IPS DF 6.9 (cell line): ENCODE data around the gene YEATS2.

ENCODE experiments used
- DNase-seq: peaks from one replicate; pipeline ENCODE4 v3.0.0-alpha.2; 2013; ENCODE audit warnings: low read depth, low spot score
- H3K27ac ChIP-seq: one replicate; pipeline ENCODE4 v1.5.1; 2013; ENCODE audit warnings: low read length, control low read depth
- H3K27me3 ChIP-seq: 2 replicates; pipeline ENCODE4 v1.6.1; 2013; ENCODE audit warnings: mild to moderate bottlenecking, low read length; ENCODE audit not compliant: control insufficient read depth, insufficient read depth
- H3K36me3 ChIP-seq: 2 replicates; pipeline ENCODE4 v1.6.1; 2013; ENCODE audit warnings: low read length; ENCODE audit not compliant: control insufficient read depth, insufficient read depth
- H3K4me1 ChIP-seq: 2 replicates; pipeline ENCODE4 v1.6.1; 2013; ENCODE audit warnings: low read length; ENCODE audit not compliant: control insufficient read depth, insufficient read depth
- H3K4me3 ChIP-seq: 2 replicates; pipeline ENCODE4 v1.5.1; 2013; ENCODE audit warnings: mild to moderate bottlenecking, low read length
- H3K9me3 ChIP-seq: 2 replicates; pipeline ENCODE4 v1.6.1; 2013; ENCODE audit warnings: low read length, inconsistent platforms; ENCODE audit not compliant: control insufficient read depth, insufficient read depth
- WGBS: extraction: QIAGEN DNeasy Blood & Tissue Kit; methylation state at CpG from one replicate; pipeline ENCODE4 v1.1.7; 2013; ENCODE audit warnings: mixed read lengths, missing lambda C conversion rate; ENCODE audit not compliant: insufficient read length, insufficient coverage; 5-methylcytosine and 5-hydroxymethylcytosine counted together

Gene YEATS2

DNA sequence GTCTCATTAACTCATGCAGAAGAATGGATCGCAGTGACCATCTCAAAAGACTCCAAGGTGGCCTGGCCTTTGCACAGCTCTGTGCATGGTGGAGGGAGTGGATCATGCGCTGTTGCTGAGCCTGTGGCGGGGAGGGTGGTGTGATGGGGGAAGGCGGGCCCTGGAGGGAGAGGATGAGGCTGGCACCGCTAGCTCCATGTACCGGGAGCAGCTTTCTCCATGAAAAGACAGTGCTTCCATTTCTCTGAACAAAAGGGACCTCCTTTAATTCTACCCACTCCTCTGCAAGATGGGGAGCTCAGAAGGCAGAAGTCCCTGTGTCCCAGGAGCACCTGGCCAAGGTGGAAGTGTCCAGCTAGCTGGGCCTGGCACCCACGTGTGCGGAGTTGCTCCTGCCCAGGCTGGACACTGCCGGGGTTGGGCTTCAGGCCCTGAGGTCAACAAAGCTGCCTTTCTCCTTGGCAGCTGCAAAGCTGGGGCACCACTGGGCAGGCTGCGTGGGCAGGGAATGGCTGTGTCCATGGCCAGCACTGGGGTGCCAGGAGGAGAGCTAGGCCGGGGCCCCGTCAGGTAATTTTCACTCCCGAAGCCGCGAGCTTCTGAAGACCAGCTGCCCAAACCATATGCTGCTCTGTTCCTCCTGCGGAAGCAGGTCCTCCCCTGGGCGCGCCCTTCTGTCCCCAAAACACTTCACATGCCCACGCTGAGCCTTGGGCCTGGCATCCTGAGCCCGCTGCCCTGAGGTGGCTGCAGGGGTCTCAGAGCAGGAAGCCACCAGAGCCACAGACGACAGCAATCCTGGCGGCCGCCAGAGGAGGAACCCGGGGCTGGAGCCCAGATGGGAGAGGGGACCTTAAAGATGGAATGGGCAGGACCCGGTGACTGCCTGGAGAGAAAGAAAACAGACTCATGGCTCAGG lies 121.4 kb downstream of the YEATS2 start:
- no peak for DNase-seq
- H3K27me3 ChIP-seq = no peaks in the 10 kb centered on the region
- no CpG with 5 or more reads among the region's 25 CpGs for WGBS

DNA sequence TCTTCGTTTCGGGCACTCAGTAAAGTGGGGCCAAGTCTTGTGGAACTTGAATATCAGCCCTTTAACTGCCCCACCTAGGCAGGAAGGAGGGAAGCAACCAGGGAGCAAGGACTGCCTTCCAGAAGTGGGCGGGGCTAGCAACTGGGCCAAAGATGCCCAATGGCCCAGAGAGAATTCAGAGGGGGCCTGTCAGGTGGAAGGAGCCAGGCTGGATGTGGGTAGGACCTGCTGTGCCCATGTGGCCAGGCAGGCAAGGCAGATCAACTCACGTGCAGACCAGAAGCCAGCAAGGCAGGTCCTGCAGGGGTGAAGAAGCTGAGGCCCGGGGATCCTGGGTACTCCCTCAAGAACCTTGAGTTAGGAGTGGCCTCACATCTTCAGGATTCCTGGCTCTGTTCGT lies 122.2 kb downstream of the YEATS2 start:
- Histone ChIP-seq H3K4me1 (peaks cover 2% of the 10 kb centered on the region; the same call in 1 of the 2 replicates), H3K36me3 (0 out of 2 replicates have a peak, but pooled peaks cover 2% of the 10 kb centered on the region), H3K27ac (no peak overlapping the region), H3K27me3 (no peaks in the 10 kb centered on the region), H3K4me3 (no peak overlapping the region), H3K9me3 (no peaks in the 10 kb centered on the region)
- DNase-seq = no peak
- WGBS = no CpG with 5 or more reads among the region's 6 CpGs

More for the DNA sequence above, 121.4 kb downstream of the YEATS2 start:
- Histone ChIP-seq H3K4me3 (no peak overlapping the region), H3K4me1 (peaks cover 2% of the 10 kb centered on the region; the same call in 1 of the 2 replicates), H3K36me3 (0 out of 2 replicates have a peak, but pooled peaks cover 2% of the 10 kb centered on the region), H3K27ac (no peak overlapping the region), H3K9me3 (no peaks in the 10 kb centered on the region)

DNA sequence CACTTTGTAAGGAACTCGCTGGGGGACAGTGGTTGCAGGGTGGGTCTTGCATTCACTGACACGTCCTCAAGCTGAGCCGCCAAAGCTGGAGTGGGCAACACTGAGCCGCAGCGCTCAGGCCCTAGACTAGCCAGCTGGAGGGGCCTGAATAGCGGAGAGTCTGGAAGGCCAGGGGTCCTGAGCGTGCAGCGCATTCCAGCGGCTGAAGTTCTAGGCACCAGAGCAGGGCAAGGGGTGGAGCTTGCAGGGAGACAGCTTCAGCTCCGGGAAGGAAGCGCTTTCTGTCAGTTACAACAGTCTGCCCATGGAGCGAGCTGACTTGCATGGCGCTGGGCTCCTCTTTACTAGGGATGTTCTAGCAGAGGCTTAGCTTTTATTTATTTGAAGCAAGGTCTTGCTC lies 125.0 kb downstream of the YEATS2 start:
- Histone ChIP-seq H3K27me3 (no peaks in the 10 kb centered on the region), H3K4me3 (no peak overlapping the region), H3K36me3 (no peaks in the 10 kb centered on the region), H3K9me3 (no peaks in the 10 kb centered on the region), H3K27ac (no peak overlapping the region), H3K4me1 (0 out of 2 replicates have a peak, but pooled peaks cover 3% of the 10 kb centered on the region)
- WGBS = no CpG with 5 or more reads among the region's 13 CpGs
- DNase-seq = no peak

DNA sequence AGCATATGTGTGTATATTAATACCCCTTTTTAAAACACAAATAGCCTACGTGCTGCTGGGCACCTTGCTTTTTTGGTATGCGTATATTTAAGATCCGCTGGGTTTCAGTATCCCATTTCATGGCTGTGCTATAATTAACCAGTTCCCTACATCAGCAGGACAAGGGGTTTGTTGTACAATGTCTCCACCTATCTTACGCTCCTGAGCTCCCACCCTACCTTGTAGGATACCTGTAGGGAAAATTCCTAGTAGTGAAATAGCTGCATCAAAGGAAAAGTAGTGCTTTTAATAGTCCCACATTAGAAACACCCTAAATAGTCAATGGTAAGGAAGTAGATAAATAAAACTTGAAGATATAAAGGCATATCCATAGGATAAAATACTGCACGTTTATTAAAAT lies 126.4 kb downstream of the YEATS2 start:
- no peaks in the 10 kb centered on the region for H3K27me3 ChIP-seq
- no peaks in the 10 kb centered on the region for H3K9me3 ChIP-seq
- no peaks in the 10 kb centered on the region; the same call in 1 of the 2 replicates for H3K36me3 ChIP-seq
- H3K27ac ChIP-seq = no peak overlapping the region
- 0 out of 2 replicates have a peak, but pooled peaks cover 3% of the 10 kb centered on the region for H3K4me1 ChIP-seq
- no peak overlapping the region for H3K4me3 ChIP-seq
- DNase-seq = no peak
- WGBS = no CpG with 5 or more reads among the region's 5 CpGs

- Histone ChIP-seq H3K36me3 (no peaks in the 10 kb centered on the region; the same call in 1 of the 2 replicates), H3K4me3 (peak overlapping the region; percentile 56), H3K27ac (no peak overlapping the region), H3K4me1 (0 out of 2 replicates have a peak, but pooled peaks cover 3% of the 10 kb centered on the region), H3K27me3 (no peaks in the 10 kb centered on the region), H3K9me3 (no peaks in the 10 kb centered on the region)
- no peak for DNase-seq
- no CpG with 5 or more reads among the region's 88 CpGs for WGBS
Measured at GRCh38 chr3:183824761-183825455, 127.3 kb downstream of the YEATS2 start.

DNA sequence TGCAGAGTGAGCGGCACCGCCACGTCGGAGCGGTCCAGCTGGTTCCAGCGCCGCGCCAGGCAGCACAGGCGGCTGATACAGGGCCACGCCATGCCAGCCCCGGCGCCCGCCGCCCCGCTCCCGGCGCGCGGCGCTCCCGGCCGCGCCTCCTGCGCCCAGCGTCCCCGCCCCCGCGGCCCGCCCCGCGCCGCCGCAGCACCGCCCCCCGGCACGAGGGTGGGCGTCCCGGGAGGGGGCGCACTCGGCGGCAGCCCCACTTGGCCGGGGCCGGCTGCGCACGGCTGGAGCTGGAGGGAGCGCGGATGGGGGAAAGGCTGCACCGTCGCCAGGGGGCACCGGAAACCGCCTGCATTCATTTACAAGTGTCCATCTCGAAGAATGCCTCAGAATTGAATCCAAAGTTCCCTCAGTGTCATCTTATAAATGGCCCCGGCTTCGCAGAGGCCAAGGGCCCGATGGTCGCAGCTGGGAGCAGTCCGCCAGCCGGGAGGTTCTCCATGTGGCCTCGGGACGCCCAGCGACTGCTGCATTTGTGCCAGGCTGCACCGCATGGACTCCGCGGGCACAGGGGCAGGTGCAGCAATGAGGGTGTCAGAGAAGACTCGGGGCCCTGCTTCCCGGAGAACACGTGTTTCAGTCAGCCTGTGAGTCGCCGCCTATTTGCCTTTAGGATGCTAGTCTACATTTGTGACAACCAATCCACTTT lies 128.0 kb downstream of the YEATS2 start, which contains the start of gene MAP6D1:
MAP6D1 (minus strand) TSS at position 122 of the 706 bp plus-strand sequence; CDS start at position 92, 30 bp downstream.
- no CpG with 5 or more reads among the region's 69 CpGs for WGBS

DNA sequence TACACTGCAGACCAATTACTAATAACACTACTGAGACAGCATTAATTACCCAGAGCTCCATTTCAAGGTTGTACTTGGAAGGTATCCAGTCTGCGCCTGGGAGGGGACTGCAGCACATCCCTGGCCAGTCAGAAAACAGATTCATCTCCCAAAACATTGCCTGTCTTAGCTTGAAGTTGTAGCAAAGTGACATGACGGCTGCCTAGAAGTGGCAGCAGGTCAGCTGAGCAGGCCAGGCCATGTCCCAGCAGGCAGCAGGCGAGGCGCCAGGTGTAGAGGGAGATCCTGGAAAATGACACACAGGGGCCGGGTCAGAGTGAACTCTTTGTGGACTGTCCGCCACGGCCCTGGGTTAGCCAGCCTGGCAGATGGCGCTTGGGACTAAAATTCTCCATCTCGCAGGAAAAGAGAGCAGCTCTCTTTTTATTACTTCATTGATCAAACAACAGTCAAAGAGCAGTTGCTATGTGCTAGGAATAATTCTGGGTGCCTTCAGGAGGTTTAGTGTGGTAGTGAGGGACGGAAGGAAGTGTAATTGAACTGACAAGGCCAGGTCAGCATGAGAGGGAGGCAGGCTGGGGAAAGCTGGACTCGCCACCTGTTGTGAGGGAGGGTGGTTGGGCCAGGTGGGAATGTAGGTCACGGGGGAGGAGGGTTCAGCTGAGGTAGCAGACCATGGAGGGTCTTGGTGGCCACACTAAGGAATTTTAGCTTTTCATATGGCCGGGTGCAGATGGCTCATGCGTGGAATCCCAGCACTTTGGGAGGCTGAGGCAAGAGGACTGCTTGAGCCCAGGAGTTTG lies 129.1 kb downstream of the YEATS2 start:
- no CpG with 5 or more reads among the region's 14 CpGs for WGBS
- Histone ChIP-seq H3K27ac (no peak overlapping the region), H3K36me3 (no peaks in the 10 kb centered on the region; the same call in 1 of the 2 replicates), H3K9me3 (no peaks in the 10 kb centered on the region), H3K27me3 (no peaks in the 10 kb centered on the region), H3K4me1 (0 out of 2 replicates have a peak, but pooled peaks cover 3% of the 10 kb centered on the region), H3K4me3 (no peak overlapping the region)
- no peak for DNase-seq

More for the DNA sequence above, 128.0 kb downstream of the YEATS2 start, which contains the start of gene MAP6D1:
- Histone ChIP-seq H3K36me3 (no peaks in the 10 kb centered on the region; the same call in 1 of the 2 replicates), H3K27ac (no peak within 1 kb of the TSS), H3K9me3 (no peaks in the 10 kb centered on the region), H3K4me3 (peak within 1 kb of the TSS; percentile 56), H3K4me1 (0 out of 2 replicates have a peak, but pooled peaks cover 3% of the 10 kb centered on the region), H3K27me3 (no peaks in the 10 kb centered on the region)
- peak; percentile 54 for DNase-seq

- H3K4me1 ChIP-seq = 0 out of 2 replicates have a peak, but pooled peaks cover 1% of the 10 kb centered on the region
- H3K27ac ChIP-seq = no peak overlapping the region
- WGBS = no CpG with 5 or more reads among the region's 14 CpGs
- H3K36me3 ChIP-seq = peaks cover 5% of the 10 kb centered on the region; the same call in 1 of the 2 replicates
- H3K27me3 ChIP-seq = no peaks in the 10 kb centered on the region
- H3K9me3 ChIP-seq = no peaks in the 10 kb centered on the region
- no peak overlapping the region for H3K4me3 ChIP-seq
- DNase-seq = no peak
Measured at GRCh38 chr3:183827809-183828537, 130.4 kb downstream of the YEATS2 start.

DNA sequence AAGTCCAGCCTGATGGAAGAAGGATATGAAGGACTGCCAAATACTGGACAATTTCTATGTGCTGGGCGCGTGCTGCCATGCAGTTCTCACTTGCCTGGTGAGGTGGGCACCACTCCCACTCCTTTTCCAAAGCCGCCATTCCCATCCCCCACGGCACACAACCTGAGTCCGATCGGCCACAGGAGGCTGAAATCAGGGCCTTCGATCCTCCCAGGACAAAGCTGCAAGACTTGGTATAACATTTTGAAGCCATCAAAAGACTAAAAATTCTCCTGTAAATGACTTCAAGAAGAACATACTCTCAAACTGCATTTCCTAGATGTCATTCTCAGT lies 130.9 kb downstream of the YEATS2 start:
- Histone ChIP-seq H3K27me3 (no peaks in the 10 kb centered on the region), H3K4me1 (0 out of 2 replicates have a peak, but pooled peaks cover 1% of the 10 kb centered on the region), H3K36me3 (peaks cover 6% of the 10 kb centered on the region; the same call in 1 of the 2 replicates), H3K9me3 (no peaks in the 10 kb centered on the region), H3K27ac (no peak overlapping the region), H3K4me3 (no peak overlapping the region)
- no peak for DNase-seq
- no CpG with 5 or more reads among the region's 7 CpGs for WGBS
